NCI-H2196 treated with DMSO at 0.1 percent for 48 hours (cell line): ENCODE results near the gene SSBP4.

ENCODE experiments used
- DNase-seq: peaks from one replicate; lab custom pipeline; 2025; ENCODE audit not compliant: unreplicated experiment; lab: John Stamatoyannopoulos, UW

The SSBP4 gene

DNA sequence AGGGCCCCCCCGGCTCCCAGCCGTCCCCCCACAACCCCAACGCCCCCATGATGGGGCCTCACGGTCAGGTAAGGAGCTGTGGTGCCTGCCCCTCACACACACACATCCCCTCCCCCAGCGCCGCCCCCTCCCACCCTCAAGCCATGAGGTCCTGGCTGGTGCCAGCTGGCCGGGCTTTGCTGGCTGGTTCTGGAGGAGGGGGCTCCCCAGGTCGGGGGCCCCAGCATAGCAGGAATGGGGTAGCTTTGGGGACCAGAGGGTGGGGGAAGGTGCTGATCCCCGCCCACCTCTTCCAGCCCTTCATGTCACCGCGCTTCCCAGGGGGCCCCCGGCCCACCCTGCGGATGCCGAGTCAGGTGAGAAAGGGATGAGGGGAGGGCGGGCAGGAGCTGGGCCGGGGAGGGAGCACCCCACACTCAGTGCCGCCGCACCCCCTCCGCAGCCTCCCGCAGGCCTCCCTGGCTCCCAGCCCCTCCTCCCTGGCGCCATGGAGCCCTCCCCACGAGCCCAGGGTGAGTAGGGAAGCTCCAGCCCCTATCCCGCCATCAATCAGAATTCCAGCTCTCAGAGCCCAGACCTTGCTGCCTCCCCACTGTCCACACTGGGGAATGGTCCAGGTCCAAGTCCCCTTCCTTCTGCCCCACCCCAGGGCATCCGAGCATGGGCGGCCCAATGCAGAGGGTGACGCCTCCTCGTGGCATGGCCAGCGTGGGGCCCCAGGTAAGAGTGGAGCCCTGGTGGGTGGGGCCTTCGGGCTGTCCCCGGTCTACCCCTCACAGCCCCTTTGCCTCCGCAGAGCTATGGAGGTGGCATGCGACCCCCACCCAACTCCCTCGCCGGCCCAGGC lies 12.4 kb downstream of the SSBP4 start:
- no peak for DNase-seq

DNA sequence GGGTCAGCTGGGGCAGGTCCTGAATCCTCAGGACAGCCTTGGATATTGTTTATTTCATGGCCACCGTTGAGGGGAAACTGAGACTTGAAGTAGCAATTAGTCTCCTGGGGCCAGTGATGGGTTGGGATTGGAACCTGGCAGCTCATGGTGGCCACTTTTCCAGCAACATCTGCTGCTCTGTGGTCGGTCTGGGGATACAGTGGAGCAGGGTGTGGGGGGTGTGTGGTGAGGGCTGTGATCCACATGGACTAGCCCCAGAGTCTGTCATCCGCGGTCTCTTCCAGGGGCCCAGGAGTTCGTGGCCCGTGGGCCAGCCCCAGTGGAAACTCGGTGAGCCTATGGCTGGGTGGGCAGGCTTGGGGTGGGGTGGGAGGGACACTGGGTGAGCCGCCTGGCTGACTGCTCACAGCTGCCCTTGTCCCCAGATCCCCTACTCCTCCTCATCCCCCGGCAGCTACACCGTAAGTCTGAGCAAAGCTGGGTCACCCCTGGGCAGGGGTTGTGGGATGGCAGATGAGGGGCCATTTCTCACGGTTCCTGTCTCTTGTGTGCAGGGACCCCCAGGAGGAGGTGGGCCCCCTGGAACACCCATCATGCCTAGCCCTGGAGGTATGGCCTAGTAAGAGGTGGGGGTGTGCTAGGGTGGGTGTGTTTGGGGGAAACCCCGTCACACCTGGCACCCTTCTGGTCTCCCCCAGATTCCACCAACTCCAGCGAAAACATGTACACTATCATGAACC lies 13.2 kb downstream of the SSBP4 start:
- DNase-seq, result no peak

DNA sequence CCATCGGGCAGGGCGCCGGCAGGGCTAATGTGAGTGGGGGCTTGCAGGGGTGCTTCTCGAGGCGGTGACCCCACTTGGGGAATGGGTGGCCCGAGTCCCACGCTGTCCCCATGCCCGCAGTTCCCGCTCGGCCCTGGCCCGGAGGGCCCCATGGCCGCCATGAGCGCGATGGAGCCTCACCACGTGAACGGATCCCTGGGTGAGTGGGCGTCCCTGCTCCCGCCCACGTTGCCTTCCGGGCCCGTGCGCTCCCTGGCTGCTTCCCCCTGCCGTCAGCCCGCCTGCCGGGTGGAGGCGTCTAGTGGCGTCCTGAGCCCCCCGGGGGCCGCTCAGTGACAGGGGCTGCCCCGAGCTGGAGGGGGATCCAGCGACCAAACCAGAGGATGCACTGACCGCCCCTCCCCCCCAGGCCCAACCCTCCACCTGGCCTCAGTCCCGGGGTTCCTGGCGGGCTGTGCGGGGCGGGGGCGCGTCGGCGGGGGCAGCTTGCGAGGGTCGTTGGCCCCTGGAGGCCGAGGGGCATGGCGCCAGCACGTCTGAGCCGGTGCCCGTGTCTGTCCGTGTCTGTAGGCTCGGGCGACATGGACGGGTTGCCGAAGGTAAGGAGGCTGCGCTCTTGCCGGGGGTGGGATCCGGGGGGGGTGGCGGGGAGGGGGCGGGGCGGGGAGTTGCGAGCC lies 14.0 kb downstream of the SSBP4 start:
- DNase-seq, result no peak

DNA sequence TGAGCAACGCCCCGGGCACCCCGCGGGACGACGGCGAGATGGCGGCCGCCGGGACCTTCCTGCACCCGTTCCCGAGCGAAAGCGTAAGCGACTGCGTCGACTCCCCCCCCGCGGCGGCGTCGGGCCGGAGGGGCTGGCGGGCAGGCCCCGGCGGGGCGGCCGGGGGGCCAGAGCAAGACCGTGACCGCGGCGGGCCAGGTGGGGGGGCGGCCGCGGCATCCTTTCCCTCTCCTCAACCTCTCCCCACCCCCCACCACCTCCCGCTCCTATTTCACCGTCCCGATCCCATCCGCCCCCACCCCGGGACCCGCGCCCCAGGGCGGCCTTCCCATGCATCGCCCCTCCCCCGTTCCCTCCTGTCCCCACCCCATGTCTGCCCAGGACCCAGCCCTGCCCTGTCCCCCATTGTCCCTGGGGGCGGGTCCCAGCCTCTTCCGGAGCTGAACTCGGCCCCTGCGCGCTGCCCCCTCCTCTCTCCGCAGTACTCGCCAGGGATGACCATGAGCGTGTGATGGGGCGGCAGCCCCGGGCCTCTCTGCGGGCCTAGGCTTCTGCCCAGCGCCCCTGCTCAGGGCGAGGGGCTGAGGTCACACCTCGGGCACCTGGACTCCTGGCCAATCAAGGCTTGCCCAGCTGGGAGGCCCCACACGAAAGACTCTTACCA lies 14.7 kb downstream of the SSBP4 start:
- DNase-seq, result no peak

DNA sequence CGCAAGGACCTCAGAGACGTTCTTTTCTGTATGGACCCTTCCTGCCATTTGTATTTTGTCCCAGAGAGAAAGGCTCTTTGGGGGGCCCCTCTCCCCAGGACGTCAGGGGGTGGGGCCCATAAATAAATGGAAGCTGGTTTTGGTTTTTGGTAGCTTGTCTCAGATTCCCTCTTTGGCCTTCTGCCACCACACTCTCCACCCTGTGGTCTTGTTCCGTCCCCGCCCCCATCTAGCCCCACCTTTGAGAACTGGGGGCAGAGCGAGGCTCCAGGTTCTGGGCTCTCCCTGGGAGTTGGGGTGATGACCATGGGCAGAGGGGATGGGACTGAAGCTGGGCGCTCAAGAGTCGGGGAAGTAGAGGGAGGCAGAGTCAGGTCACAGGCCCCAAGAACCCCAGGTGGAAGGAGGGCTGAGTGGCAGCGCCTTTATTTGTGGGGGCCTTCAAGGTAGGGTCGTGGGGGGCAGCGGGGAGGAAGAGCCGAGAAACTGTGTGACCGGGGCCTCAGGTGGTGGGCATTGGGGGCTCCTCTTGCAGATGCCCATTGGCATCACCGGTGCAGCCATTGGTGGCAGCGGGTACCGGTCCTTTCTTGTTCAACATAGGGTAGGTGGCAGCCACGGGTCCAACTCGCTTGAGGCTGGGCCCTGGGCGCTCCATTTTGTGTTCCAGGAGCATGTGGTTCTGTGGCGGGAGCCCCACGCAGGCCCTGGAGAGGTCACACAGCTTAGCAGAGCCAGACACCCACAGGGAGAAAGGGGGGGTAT lies 15.4 kb downstream of the SSBP4 start:
- no peak for DNase-seq

DNA sequence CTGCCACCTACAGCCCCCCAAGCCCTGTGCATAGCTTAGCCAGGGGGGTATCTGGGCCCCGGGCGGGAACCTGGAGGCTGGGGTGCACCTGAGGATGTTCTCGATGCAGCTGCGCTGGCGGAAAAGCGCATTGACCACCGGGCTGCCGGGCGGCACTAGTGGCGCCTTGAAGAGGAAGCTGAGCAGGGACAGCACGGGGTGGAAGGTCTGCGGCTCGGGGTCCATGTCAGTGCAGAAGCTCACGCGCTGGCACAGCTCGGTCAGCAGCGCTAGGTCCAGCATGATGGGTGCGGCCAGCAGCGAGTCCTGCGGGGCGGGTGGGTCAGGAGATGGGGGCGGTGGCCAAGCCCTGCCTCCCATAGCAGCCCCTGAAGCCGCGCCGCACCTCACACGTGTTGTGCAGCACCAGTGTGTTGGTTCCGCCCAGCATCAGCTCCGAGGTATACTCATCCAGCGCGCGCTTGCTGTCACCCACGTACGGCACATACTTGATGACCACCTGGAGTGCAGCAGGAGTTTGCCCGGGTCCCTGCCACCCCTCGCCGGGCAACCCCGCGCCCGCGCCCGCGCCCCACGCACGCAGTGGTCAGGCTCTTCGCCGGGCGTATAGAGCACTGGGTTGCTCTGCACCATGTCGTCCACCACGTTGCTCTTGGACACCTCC lies 16.1 kb downstream of the SSBP4 start:
- no peak for DNase-seq

DNA sequence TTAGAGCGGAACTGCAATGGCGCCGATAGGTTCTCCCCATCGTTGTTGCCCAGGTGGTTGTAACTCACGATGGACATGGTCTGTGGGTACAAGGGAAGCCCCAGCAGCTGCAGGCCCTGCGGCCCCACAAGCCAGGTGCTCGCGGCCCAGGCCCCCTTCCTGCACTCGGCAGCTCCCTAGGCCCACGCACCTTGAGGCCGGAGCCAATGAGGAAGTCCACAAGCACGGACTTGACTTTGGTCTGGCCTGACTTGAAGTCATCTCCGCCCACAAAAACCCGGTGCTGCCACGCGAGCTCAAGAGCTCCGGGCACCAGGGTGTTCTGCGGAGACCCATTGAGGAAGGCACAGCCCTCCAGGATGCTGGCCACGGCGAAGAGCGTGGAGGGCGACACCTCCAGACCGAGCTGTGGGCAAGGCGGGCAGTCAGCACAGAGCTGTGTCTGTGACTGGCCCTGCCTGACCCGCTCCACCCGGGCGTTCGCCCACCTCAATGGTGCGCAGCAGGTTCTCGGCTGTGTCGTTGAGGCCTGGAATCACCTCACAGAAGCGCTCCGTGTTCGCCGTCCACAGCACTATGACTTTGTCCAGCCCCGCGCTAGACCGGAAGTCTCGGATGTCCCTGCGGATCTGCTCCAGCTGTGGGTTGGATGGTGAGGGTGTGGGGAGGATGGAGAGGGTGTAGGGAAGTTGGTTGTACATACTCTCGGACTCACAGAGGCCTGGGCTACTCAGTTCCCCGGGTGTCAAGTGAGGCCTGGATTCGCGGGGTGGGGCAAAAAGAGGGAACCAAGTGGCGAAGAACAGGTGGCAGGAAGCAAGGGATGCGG lies 16.9 kb downstream of the SSBP4 start:
- no peak for DNase-seq

DNA sequence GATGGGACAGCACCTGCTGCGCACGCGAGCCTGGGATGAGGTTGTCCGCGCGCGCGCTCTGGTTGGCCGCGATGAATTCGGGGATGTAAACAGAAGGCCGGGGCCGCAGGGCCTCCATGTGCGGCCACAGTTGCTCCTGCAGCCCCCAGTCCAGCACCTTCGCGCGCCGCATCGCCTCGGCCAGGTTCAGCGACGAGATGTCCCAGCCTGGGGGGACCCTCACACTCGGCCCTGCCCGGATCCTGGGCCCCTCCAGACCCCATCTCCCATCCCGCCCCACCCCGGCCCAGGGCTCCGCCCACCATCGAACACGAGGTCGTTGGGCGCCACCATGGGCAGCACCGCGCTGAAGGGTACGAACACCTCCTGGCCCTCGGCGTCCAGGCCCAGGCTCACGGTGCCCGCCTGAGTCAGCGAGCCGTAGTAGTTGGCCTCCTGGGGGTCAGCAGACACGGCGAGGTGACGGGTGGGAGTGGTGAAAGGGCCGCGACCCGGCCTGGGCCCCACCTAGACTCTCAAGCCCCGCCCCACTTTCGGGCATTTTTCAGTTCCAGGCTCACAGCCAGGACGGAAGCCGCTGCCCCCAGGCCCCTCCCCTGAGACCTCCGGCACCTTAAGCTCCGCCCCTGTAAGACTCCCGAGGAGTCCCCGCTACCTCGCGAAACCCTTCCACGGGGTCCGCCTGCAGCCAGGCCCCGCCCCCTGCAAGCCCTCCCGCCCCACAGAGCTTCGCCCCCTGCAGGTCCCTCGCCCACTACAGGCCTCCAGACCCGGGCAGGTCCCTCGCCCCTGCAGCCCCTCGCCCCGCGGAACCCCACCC lies 17.7 kb downstream of the SSBP4 start:
- DNase-seq, result peak; percentile 68

DNA sequence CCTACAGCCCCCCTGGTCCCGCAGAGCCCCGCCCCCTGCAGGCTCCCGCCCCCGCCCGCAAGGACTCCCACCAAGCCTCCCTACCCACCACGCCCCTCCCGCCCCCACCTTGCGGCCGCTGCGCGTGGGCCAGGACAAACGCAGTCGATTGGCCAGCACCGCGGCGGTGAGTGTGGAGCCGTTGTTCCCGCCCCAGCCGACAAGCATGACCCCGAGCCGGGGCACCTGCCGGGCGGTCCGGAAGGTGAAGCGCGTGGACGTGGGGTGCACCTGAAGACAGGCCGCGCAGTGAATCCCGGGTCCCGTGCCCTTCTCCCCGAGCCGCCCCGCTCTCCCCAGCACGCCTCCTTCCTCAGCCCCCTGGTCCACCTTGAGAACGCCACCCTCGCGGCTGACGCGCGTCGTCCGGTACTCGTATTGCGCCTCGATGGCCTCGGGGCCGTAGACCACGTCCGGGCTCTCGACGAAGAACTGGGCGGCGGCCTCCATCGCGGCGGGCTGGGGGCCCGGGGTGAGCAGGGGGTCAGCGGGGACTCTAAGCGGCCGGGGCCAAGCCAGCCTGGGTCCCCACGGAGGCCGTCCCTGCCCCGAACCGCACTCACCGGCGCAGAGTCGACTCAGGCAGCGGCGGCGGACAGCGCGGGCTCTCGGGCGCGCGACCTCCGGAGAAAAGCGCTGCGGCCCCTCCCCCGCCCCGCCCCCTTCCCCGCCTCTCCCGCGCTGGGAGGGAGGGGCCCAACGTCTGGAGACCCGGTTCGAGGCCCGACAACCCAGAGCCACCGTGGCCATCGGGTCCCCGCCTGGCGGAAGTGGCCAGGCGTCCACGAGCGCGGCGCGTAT lies 18.5 kb downstream of the SSBP4 start, which contains the start of gene ISYNA1:
Gene ISYNA1, minus strand, starts transcription at position 643 of the 840 bp plus-strand sequence. Its CDS starts 154 bp downstream, at position 489.
- DNase-seq, result peak; percentile 41

DNA sequence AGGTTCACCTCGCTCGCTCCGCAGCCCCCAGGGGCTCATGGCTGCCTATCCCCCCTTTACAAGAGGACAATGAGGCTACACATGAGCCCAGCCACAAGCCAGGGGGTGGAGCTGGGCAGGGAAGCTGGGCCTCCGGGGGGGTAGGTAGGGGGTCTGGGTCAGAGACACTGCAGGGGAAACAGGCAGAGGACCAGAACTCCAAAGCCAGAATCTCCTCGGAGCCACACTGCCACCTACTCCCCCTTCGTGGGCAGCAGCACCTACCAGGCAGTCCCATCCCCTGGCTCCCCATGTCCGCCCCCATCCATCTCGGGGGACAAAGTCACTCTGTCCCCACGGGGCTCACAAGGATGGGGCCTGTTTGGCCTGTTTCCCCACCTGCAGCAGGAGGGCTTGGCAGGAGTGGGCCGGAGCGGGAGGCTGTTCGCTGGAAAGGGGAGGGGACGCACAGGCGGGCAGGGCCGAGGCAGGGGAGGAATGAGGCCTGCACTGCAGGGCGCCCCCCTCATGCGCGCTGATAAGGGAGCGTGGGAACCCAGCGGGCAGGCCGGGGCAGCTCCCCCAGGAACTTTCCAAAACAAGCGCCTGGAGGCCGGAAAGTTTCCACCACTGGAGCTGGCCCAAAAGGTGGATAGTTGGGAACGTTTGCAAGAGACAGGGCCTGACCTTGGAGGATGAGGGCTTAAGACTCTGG lies 19.3 kb downstream of the SSBP4 start:
- DNase-seq, result no peak

DNA sequence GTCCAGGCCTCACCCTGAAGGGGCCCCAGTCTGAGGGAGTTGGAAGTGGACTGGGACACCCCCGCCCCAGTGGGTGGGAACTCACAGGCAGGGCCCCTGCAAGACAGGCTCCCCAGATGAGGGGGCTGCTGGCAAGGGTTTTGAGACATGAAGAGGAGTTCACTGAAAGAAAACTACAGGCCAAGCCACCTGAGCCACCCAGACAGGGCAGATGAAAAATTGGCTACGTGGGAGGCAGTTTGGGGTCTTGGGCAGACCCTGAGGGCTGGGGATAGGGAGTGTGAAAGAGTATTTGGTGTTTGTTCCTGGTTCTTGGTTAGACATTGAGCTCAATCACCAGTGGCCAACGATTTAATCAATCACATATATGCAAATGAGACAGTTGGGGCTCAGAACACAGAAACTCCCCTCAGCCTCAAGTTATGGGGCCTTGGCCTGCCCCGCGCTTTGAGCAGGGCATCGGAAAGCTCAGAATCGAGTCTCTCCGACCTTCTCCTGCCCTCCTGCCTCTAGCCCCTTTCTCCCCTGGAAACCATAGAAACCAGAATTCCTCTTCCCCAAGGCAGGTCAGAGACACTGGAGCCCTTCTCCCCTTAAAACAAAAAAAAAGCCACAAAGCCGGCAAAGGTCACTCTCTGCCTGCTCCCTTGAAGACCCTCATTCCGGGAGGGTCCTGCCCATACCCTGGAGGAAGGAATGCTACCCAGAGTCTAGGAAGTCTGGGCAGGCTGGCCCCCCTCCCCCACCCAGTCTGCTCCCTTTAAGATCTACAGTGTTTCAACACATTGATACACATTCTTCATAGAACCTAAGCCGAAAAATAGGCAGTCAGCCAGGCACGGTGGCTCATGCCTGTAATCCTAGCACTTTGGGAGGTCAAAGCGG lies 20.1 kb downstream of the SSBP4 start:
- no peak for DNase-seq

DNA sequence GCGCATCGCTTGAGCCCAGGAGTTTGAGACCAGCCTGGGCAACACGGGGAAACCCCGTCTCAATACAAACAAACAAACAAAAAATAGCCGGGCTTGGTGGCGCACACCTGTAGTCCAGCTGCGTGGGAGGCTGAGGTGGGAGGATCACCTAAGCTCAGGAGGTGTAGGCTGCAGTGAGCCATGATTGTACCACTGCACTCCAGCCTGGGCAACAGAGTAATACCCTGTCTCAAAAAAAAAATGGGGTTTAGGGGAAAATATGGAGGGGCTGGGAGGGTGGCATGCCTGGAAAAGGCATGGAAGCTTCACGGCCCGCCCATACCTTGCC lies 20.7 kb downstream of the SSBP4 start:
- DNase-seq, result no peak

DNA sequence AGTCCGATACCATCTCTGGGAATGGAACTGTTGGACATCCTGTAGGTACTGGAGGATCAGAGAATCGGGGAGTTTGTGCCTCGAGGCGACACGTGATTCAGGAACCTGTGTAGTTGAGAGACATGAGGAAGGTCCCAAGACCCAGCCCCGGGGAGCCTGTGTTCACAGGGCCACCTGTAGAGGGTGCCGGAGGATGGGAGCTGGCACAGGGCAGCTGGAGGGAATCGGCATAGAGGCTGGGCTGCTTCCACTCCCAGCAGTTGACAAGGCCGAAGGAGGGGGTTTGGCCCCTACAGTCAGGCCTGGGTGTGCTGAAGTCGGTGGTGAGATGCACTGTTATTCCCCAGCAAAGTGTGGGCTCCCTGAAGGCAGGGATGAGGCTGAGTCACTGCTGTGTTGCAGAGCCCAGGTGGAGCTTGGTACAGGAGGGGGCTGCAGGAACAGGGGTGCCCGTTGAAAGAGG lies 21.2 kb downstream of the SSBP4 start:
- DNase-seq, result no peak

DNA sequence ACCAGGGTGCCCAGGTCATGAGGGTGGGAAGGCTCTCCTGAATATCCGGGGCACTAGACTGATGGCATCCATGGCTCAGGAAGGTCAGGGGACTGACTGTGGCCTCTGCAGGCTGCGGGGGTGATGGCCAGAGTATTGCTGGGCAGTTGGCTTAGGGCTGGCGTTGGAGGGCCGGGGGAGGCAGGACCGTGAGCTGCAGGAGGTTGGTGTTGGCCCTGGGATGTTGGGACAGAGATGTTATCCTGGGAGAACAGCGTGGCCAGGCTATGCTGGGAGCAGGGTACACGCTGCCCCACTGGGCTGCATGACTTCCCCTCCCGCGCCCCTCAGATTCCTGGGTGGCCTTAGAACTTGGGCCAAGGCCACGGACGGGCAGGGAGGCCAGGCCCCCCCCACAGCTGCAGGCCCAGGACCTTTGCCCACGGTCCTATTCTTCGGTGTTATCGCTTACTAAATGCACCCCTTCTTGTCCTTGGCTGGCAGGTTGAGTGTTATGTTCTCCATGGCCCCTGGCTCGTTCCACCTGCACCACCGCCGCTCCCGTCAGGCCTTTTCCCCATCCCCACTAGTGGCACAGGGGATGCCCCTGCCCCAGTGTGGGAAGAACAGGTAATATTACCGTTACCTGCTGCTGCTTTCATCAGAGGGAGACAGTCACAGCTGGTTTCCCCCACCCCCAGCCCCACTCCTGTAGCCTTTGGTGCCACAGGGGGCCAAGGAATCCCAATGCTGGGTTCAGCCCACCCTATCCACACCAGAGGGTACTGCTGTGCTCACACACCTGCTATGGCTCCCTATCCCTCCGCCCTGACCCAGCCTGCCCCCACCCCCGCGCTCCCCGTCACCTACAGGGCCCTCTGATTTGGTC lies 22.0 kb downstream of the SSBP4 start:
- DNase-seq, result no peak
